HCT116 (cell line): ENCODE data around the gene CDH22. TPM values are rescaled to one million over a fixed set of nuclear protein-coding genes. Genes with fewer than 3 reads are reported as not detected.

Source experiments
- ATAC-seq: fragments of 200-7000 bp; cut with Tn5 transposase; 2 replicates; pipeline ENCODE4 v1.9.1; 2020; ENCODE audit warnings: mild to moderate bottlenecking, moderate library complexity
- BruUV-seq: library from RNA; stranded (reverse); fragments of 400-500 nt; replicated peaks from 2 replicates; lab custom pipeline; 2021; lab: Mats Ljungman, UMichigan
- CTCF ChIA-PET: fragments of 300-600 bp; sonication (Branson Sonifier 250); formaldehyde crosslinking; loops from one replicate; lab custom pipeline; 2021; ENCODE audit warnings: antibody characterized with exemption; lab: Charles Lee
- POLR2A ChIA-PET: fragments of 300-600, 350-600 bp; sonication (Branson Sonifier 250); formaldehyde crosslinking; loops from one replicate; lab custom pipeline; 2021; ENCODE audit warnings: antibody characterized with exemption; lab: Charles Lee
- RAD21 ChIA-PET, 2 experiments: fragments of 300-600 bp; sonication (Branson Sonifier 250); formaldehyde crosslinking; loops; one replicate each; lab custom pipeline; 2023; ENCODE audit warnings: low total read pairs in 2 of 2; ENCODE audit not compliant: uncharacterized antibody in 2 of 2, unreplicated experiment in 2 of 2, low non-redundant PET in 1 of 2; lab: Charles Lee
- DNase-seq: peaks from one replicate; pipeline ENCODE4 v3.0.0-alpha.2; 2010; ENCODE audit warnings: low read depth, low spot score
- H2AFZ ChIP-seq: fragments of 200-600 bp; shearing (Covaris generic), sonication (generic); 2 replicates; pipeline ENCODE4 v1.6.1; 2017; ENCODE audit warnings: low read depth, mixed run types, mixed read lengths, antibody characterized with exemption, low read length; ENCODE audit not compliant: poor library complexity, severe bottlenecking
- H3K27ac ChIP-seq: 2 replicates; pipeline ENCODE4 v1.5.1; 2012; ENCODE audit warnings: low read depth, low read length
- H3K27me3 ChIP-seq: fragments of 200-600 bp; sonication (generic); 2 replicates; pipeline ENCODE4 v1.6.1; 2016; ENCODE audit warnings: mixed run types, low read length, mixed read lengths; ENCODE audit not compliant: insufficient read depth
- H3K36me3 ChIP-seq, 2 experiments: fragments of 200-500 bp in 1 of 2; fragments of 200-600 bp in 1 of 2; sonication (Bioruptor generic) in 1 of 2; sonication (generic) in 1 of 2; 2 replicates each; pipeline versions ENCODE4 v1.5.1 to v1.6.1; 2014 to 2016; ENCODE audit warnings: low read length in 2 of 2, inconsistent platforms in 1 of 2, mixed read lengths in 1 of 2, mixed run types in 1 of 2; ENCODE audit not compliant: insufficient read depth in 2 of 2, control insufficient read depth in 1 of 2
- H3K4me1 ChIP-seq, 2 experiments: fragments of 200-600 bp in 1 of 2; sonication (generic) in 1 of 2; 2 replicates each; pipeline versions ENCODE4 v1.5.1 to v1.6.1; 2012 to 2017; ENCODE audit warnings: low read length in 2 of 2, inconsistent platforms in 1 of 2, mild to moderate bottlenecking in 1 of 2, mixed read lengths in 1 of 2, mixed run types in 1 of 2, moderate library complexity in 1 of 2; ENCODE audit not compliant: insufficient read depth in 2 of 2, control insufficient read depth in 1 of 2
- H3K4me2 ChIP-seq: fragments of 200-600 bp; sonication (generic); 2 replicates; pipeline ENCODE4 v1.6.1; 2017; ENCODE audit warnings: mixed run types, low read length, mixed read lengths
- H3K4me3 ChIP-seq, 2 experiments: fragments of 200-600 bp in 1 of 2; sonication (generic) in 1 of 2; replicated peaks in 1 of 2; 2 replicates each; pipeline ENCODE4 v1.5.1; 2011 to 2016; ENCODE audit warnings: low read length in 2 of 2, control low read depth in 1 of 2, low read depth in 1 of 2, mild to moderate bottlenecking in 1 of 2, mixed read lengths in 1 of 2, mixed run types in 1 of 2
- H3K79me2 ChIP-seq: fragments of 200-600 bp; sonication (generic); 2 replicates; pipeline ENCODE4 v1.6.1; 2017; ENCODE audit warnings: mild to moderate bottlenecking, mixed run types, low read length, moderate library complexity, mixed read lengths; ENCODE audit not compliant: insufficient read depth
- H3K9ac ChIP-seq: fragments of 200-600 bp; sonication (generic); 2 replicates; pipeline ENCODE4 v1.6.1; 2016; ENCODE audit warnings: low read length, mixed read lengths
- H3K9me2 ChIP-seq: fragments of 200-600 bp; sonication (generic), shearing (Covaris generic); 2 replicates; pipeline ENCODE4 v1.6.1; 2017; ENCODE audit warnings: mixed run types, mild to moderate bottlenecking, moderate library complexity; ENCODE audit not compliant: insufficient read depth
- H3K9me3 ChIP-seq, 2 experiments: fragments of 200-500 bp in 1 of 2; fragments of 200-600 bp in 1 of 2; sonication (Bioruptor generic) in 1 of 2; sonication (generic) in 1 of 2; 2 replicates each; pipeline ENCODE4 v1.6.1; 2014 to 2017; ENCODE audit warnings: low read length in 2 of 2, mixed read lengths in 2 of 2, inconsistent platforms in 1 of 2, low read depth in 1 of 2, mild to moderate bottlenecking in 1 of 2, mixed run types in 1 of 2, moderate library complexity in 1 of 2; ENCODE audit not compliant: control insufficient read depth in 1 of 2, insufficient read depth in 1 of 2
- H4K20me1 ChIP-seq: fragments of 200-600 bp; sonication (generic), shearing (Covaris generic); 2 replicates; pipeline ENCODE4 v1.6.1; 2017; ENCODE audit warnings: mixed run types, mild to moderate bottlenecking, moderate library complexity; ENCODE audit not compliant: insufficient read depth
- EGR1 ChIP-seq: IDR thresholded peaks from 2 replicates; pipeline ENCODE4 v1.6.1; 2012; ENCODE audit warnings: low read depth
- ELF1 ChIP-seq: IDR thresholded peaks from 2 replicates; pipeline ENCODE4 v1.6.1; 2012; ENCODE audit warnings: low read depth, borderline replicate concordance
- EZH2 ChIP-seq: fragments of 200-600 bp; sonication (generic); IDR thresholded peaks from 2 replicates; pipeline ENCODE4 v1.6.1; 2017; ENCODE audit warnings: antibody characterized with exemption, mixed run types
- POLR2A ChIP-seq: IDR thresholded peaks from 2 replicates; pipeline ENCODE4 v1.7.0; 2011; ENCODE audit warnings: borderline replicate concordance; ENCODE audit not compliant: insufficient read depth, insufficient read length; ENCODE audit errors: extremely low read depth
- POLR2AphosphoS5 ChIP-seq: IDR thresholded peaks from 2 replicates; pipeline ENCODE4 v1.6.1; 2011; ENCODE audit warnings: mild to moderate bottlenecking, low read depth, low read length, moderate library complexity
- RAD21 ChIP-seq: IDR thresholded peaks from 2 replicates; pipeline ENCODE4 v1.6.1; 2012; ENCODE audit warnings: low read depth, mild to moderate bottlenecking
- SP1 ChIP-seq: IDR thresholded peaks from 2 replicates; pipeline ENCODE4 v1.6.1; 2012; ENCODE audit warnings: low read depth
- TCF7L2 ChIP-seq: IDR thresholded peaks from 2 replicates; pipeline ENCODE4 v1.7.0; 2011; ENCODE audit warnings: borderline replicate concordance, inconsistent platforms; ENCODE audit not compliant: insufficient read depth, insufficient read length; ENCODE audit errors: extremely low read depth
- YY1 ChIP-seq: IDR thresholded peaks from 2 replicates; pipeline ENCODE4 v1.6.1; 2011; ENCODE audit warnings: low read length, low read depth, moderate library complexity, mild to moderate bottlenecking; ENCODE audit not compliant: insufficient replicate concordance; ENCODE audit errors: extremely low read depth
- ZNF274 ChIP-seq: fragments of 200-500 bp; sonication (Bioruptor generic); IDR thresholded peaks from 2 replicates; pipeline ENCODE4 v1.6.1; 2014; ENCODE audit warnings: mild to moderate bottlenecking, low read depth, low read length, inconsistent platforms
- intact Hi-C: fragments of 100-400 bp; cut with micrococcal nuclease; formaldehyde crosslinking; loops from 2 replicates; pipeline ENCODE4 v1.10.0; 2022
- total RNA-seq: library from RNA; stranded (reverse); gene quantifications from one replicate; pipeline ENCODE4 v1.2.1, GENCODE V29; 2021; ENCODE audit not compliant: unreplicated experiment
- TF ChIP-seq, protein P1 (sequence below): IDR thresholded peaks from 2 replicates; pipeline ENCODE4 v1.6.1; 2012; ENCODE audit warnings: low read depth

Gene CDH22
- total RNA-seq, 1 experiment from 2014 or later: 1.8 TPM

DNA sequence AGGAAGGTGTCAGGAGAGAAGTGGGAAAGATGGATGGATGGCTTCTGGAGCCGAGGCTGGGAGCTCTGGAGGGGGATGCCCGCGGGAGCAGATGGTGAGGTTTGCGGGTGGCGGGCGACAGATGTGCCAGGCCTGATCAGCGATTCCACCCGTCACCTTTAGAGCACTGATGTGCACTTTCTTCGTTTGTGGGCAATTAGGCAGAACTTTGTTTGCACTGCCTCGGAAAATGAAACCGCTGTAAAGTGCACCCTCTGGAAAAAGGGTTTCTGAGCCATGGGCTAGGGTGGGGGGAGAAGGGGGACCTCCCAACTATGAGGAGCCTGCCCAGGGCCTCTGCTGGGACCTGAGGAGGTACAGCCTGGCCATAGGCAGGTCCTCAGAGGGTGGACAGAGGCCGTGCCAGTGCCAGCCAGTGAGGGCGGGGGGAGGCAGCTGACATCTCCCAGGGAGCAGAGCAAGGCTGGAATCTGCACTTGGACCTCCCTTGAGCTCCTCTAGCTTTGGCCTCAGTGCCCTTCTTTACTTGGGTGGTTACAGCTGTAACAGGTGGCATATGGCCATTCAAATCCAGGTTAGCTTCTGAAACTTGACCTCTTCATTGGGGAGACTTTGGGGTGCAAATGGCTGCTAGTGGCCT is 131.4 kb downstream of the CDH22 start:
- H3K27ac ChIP-seq: no peak overlapping the region
- ATAC-seq (no peak), DNase-seq (no peak)
- TF ChIP-seq POLR2AphosphoS5 (no peak), EGR1 (no peak), YY1 (no peak)
- intact Hi-C loops: no loop called here
- H3K9me3 ChIP-seq: no peaks in the 10 kb centered on the region
- no peak overlapping the region for H3K4me2 ChIP-seq
- peaks cover 20% of the 10 kb centered on the region; the same call in 1 of the 2 replicates for H3K27me3 ChIP-seq
- H3K79me2 ChIP-seq: no peaks in the 10 kb centered on the region
- no peaks in the 10 kb centered on the region for H3K9me2 ChIP-seq
- no peaks in the 10 kb centered on the region for H4K20me1 ChIP-seq
- no peak overlapping the region for H2AFZ ChIP-seq
- H3K4me1 ChIP-seq: peaks cover 0 to 13% of the 10 kb centered on the region in 2 experiments; a peak in 2 of 4 replicates
- ChIA-PET POLR2A (no interaction called here), RAD21 (no interaction called here), CTCF (no interaction called here)
- no peak overlapping the region for H3K4me3 ChIP-seq
- no peak overlapping the region for H3K9ac ChIP-seq
- H3K36me3 ChIP-seq: no peaks in the 10 kb centered on the region
- no TSS peak for BruUV-seq

DNA sequence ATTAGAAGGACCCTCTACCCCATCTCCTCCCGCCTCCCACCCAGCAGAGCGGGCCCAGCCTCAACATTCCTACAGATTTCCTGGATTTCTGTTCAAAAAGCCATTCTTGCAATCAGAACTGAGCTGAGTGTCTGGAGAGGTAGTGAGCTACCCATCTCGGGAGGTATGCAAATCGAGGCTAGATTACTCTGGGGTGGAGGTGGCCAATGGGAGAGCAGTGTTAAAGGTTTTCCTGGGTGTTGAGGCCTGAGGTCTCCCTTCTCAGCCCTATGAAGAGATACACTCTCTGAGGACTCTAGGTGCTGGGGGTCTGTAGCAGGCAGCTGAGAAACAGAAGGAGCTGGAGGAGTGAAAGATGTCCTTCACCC is 133.2 kb downstream of the CDH22 start:
- Histone ChIP-seq H2AFZ (no peak overlapping the region), H3K79me2 (no peaks in the 10 kb centered on the region), H3K9me3 (no peaks in the 10 kb centered on the region), H4K20me1 (no peaks in the 10 kb centered on the region), H3K9ac (no peak overlapping the region), H3K27me3 (peaks cover 23% of the 10 kb centered on the region; the same call in 1 of the 2 replicates), H3K4me2 (0 out of 2 replicates have a peak overlapping the region, but pooled peaks have one; percentile 28), H3K27ac (no peak overlapping the region), H3K4me3 (no peak overlapping the region), H3K4me1 (peaks cover 0 to 13% of the 10 kb centered on the region in 2 experiments; a peak in 2 of 4 replicates), H3K36me3 (no peaks in the 10 kb centered on the region), H3K9me2 (no peaks in the 10 kb centered on the region)
- ATAC-seq (no peak), DNase-seq (no peak)
- TF ChIP-seq ZNF274 (no peak), EZH2 (no peak), POLR2A (no peak), TCF7L2 (no peak), SP1 (no peak), ELF1 (no peak), RAD21 (no peak)
- TF ChIP-seq, protein P1, sequence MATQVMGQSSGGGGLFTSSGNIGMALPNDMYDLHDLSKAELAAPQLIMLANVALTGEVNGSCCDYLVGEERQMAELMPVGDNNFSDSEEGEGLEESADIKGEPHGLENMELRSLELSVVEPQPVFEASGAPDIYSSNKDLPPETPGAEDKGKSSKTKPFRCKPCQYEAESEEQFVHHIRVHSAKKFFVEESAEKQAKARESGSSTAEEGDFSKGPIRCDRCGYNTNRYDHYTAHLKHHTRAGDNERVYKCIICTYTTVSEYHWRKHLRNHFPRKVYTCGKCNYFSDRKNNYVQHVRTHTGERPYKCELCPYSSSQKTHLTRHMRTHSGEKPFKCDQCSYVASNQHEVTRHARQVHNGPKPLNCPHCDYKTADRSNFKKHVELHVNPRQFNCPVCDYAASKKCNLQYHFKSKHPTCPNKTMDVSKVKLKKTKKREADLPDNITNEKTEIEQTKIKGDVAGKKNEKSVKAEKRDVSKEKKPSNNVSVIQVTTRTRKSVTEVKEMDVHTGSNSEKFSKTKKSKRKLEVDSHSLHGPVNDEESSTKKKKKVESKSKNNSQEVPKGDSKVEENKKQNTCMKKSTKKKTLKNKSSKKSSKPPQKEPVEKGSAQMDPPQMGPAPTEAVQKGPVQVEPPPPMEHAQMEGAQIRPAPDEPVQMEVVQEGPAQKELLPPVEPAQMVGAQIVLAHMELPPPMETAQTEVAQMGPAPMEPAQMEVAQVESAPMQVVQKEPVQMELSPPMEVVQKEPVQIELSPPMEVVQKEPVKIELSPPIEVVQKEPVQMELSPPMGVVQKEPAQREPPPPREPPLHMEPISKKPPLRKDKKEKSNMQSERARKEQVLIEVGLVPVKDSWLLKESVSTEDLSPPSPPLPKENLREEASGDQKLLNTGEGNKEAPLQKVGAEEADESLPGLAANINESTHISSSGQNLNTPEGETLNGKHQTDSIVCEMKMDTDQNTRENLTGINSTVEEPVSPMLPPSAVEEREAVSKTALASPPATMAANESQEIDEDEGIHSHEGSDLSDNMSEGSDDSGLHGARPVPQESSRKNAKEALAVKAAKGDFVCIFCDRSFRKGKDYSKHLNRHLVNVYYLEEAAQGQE: no peak
- BruUV-seq: no TSS peak
- intact Hi-C loops: loop anchor here (2.0 kb wide), 2 partner anchors 152 to 160 kb away; no protein-coding TSS in a partner anchor
- ChIA-PET POLR2A (no interaction called here), RAD21 (no interaction called here), CTCF (no interaction called here)
